ENCODE results near the gene ABCC3. TPM values are rescaled to one million over a fixed set of nuclear protein-coding genes. Genes with fewer than 3 reads are reported as not detected.

The ABCC3 gene
- polyA plus RNA-seq, 3 donors, result 6.2 to 9.6 (median 7.0) TPM

GRCh38 chr17:50642071-50642721 is 7.5 kb downstream of the ABCC3 start:
- no peak for DNase-seq (ENCODE audit: low read depth in 3 of 3, low spot score in 2 of 3)

- DNase-seq (ENCODE audit: low read depth in 3 of 3, low spot score in 2 of 3), result no peak
Measured at GRCh38 chr17:50642722-50643656, 8.3 kb downstream of the ABCC3 start.

GRCh38 chr17:50645748-50646682 is 11.3 kb downstream of the ABCC3 start:
- DNase-seq (ENCODE audit: low read depth in 3 of 3, low spot score in 2 of 3), result no peak

- DNase-seq (ENCODE audit: low read depth in 3 of 3, low spot score in 2 of 3), result no peak
Measured at GRCh38 chr17:50647187-50647586, 12.5 kb downstream of the ABCC3 start.

GRCh38 chr17:50649042-50649908 is 14.6 kb downstream of the ABCC3 start:
- no peak for DNase-seq (ENCODE audit: low read depth in 3 of 3, low spot score in 2 of 3)

- DNase-seq (ENCODE audit: low read depth in 3 of 3, low spot score in 2 of 3), result no peak
Measured at GRCh38 chr17:50651661-50652060, 17.0 kb downstream of the ABCC3 start.

GRCh38 chr17:50653738-50654137 is 19.1 kb downstream of the ABCC3 start:
- DNase-seq (ENCODE audit: low read depth in 3 of 3, low spot score in 2 of 3), result no peak

- no peak for DNase-seq (ENCODE audit: low read depth in 3 of 3, low spot score in 2 of 3)
Measured at GRCh38 chr17:50656509-50656908, 21.8 kb downstream of the ABCC3 start.

GRCh38 chr17:50657054-50657453 is 22.4 kb downstream of the ABCC3 start:
- DNase-seq (ENCODE audit: low read depth in 3 of 3, low spot score in 2 of 3), result no peak

GRCh38 chr17:50657627-50658026 is 22.9 kb downstream of the ABCC3 start:
- no peak for DNase-seq (ENCODE audit: low read depth in 3 of 3, low spot score in 2 of 3)

GRCh38 chr17:50658616-50659015 is 23.9 kb downstream of the ABCC3 start:
- DNase-seq (ENCODE audit: low read depth in 3 of 3, low spot score in 2 of 3), result no peak

GRCh38 chr17:50659179-50659578 is 24.5 kb downstream of the ABCC3 start:
- no peak for DNase-seq (ENCODE audit: low read depth in 3 of 3, low spot score in 2 of 3)

GRCh38 chr17:50660042-50660886 is 25.6 kb downstream of the ABCC3 start:
- DNase-seq (ENCODE audit: low read depth in 3 of 3, low spot score in 2 of 3), result no peak

- DNase-seq (ENCODE audit: low read depth in 3 of 3, low spot score in 2 of 3), result no peak
Measured at GRCh38 chr17:50660887-50661345, 26.2 kb downstream of the ABCC3 start.

- DNase-seq (ENCODE audit: low read depth in 3 of 3, low spot score in 2 of 3), result no peak
Measured at GRCh38 chr17:50661348-50661747, 26.7 kb downstream of the ABCC3 start.

GRCh38 chr17:50661795-50662391 is 27.2 kb downstream of the ABCC3 start:
- no peak for DNase-seq (ENCODE audit: low read depth in 3 of 3, low spot score in 2 of 3)

GRCh38 chr17:50662632-50663225 is 28.0 kb downstream of the ABCC3 start:
- DNase-seq (ENCODE audit: low read depth in 3 of 3, low spot score in 2 of 3), result no peak

- DNase-seq (ENCODE audit: low read depth in 3 of 3, low spot score in 2 of 3), result no peak
Measured at GRCh38 chr17:50663812-50664374, 29.2 kb downstream of the ABCC3 start.

All from right renal cortex interstitium (tissue), 3 donors.